Lung (tissue), 12 donors: ENCODE results near the gene ENHO. TPM values are rescaled to one million over a fixed set of nuclear protein-coding genes. Genes with fewer than 3 reads are reported as not detected.

Experiments
- ATAC-seq: fragments of 200-7000 bp; cut with Tn5 transposase; one replicate; pipeline ENCODE4 v1.9.1; 2020; ENCODE audit warnings: moderate number of reproducible peaks; ENCODE audit not compliant: insufficient read depth, low FRiP score
- DNase-seq, 3 donors: peaks; one replicate each; pipeline ENCODE4 v3.0.0-alpha.2; 2013 to 2017
- H3K27ac ChIP-seq, 2 donors: one replicate each; pipeline ENCODE4 v1.5.1; 2013; ENCODE audit warnings: mild to moderate bottlenecking in 2 of 2, moderate library complexity in 2 of 2, control low read depth in 1 of 2, inconsistent platforms in 1 of 2, low read depth in 1 of 2, low read length in 1 of 2
- H3K27me3 ChIP-seq, 3 donors: one replicate each; pipeline ENCODE4 v1.5.1; 2013; ENCODE audit warnings: low read length in 2 of 3; ENCODE audit not compliant: control insufficient read depth in 3 of 3, insufficient read depth in 3 of 3
- H3K36me3 ChIP-seq, 4 donors: one replicate each; pipeline ENCODE4 v1.5.1; 2013; ENCODE audit warnings: low read length in 4 of 4, mild to moderate bottlenecking in 1 of 4, moderate library complexity in 1 of 4; ENCODE audit not compliant: control insufficient read depth in 4 of 4, insufficient read depth in 4 of 4
- H3K4me1 ChIP-seq, 5 donors: one replicate each; pipeline ENCODE4 v1.5.1; 2013; ENCODE audit warnings: low read length in 5 of 5, mild to moderate bottlenecking in 2 of 5, moderate library complexity in 1 of 5; ENCODE audit not compliant: control insufficient read depth in 5 of 5, insufficient read depth in 5 of 5
- H3K4me3 ChIP-seq: one replicate; pipeline ENCODE4 v1.5.1; 2013; ENCODE audit warnings: mild to moderate bottlenecking, control low read depth, moderate library complexity
- H3K9ac ChIP-seq, 2 donors: one replicate each; pipeline ENCODE4 v1.5.1; 2013; ENCODE audit warnings: low read length in 2 of 2, control low read depth in 1 of 2; ENCODE audit not compliant: insufficient read depth in 1 of 2
- H3K9me3 ChIP-seq, 4 donors: one replicate each; pipeline ENCODE4 v1.5.1; 2013; ENCODE audit warnings: low read length in 3 of 4, mild to moderate bottlenecking in 1 of 4, moderate library complexity in 1 of 4; ENCODE audit not compliant: control insufficient read depth in 4 of 4, insufficient read depth in 3 of 4
- WGBS, 2 donors: extraction: QIAGEN DNeasy Blood & Tissue Kit; methylation state at CpG; one replicate each; pipeline ENCODE4 v1.1.7; 2013; 5-methylcytosine and 5-hydroxymethylcytosine counted together
- polyA plus RNA-seq, 2 donors: library from polyadenylated mRNA; stranded (reverse); fragments of 200-250 nt; gene quantifications; one replicate each; pipeline ENCODE4 v1.2.1, GENCODE V29; 2013
- total RNA-seq, 2 donors: library from RNA; depleted of rRNA in 1 of 2; stranded (reverse); fragments of >200 nt in 1 of 2; gene quantifications; one replicate each; pipeline ENCODE4 v1.2.1, GENCODE V29; 2014 to 2021
- TF ChIP-seq, protein P1 (sequence below): IDR thresholded peaks from 2 replicates; pipeline ENCODE4 v1.5.1; 2012; ENCODE audit warnings: mild to moderate bottlenecking; ENCODE audit errors: control extremely low read depth, extremely low read depth
- donor health status: control.
- donor health status: control.
- donor health status: Bipolar disorder and iron deficiency.
- donor health status: healthy.
- donor health status: DM: yes; HTN: yes; CAD: no.

ENHO gene
- total and polyA plus RNA-seq, 4 donors = 0.29 to 1.4 (median 0.70) TPM

DNA sequence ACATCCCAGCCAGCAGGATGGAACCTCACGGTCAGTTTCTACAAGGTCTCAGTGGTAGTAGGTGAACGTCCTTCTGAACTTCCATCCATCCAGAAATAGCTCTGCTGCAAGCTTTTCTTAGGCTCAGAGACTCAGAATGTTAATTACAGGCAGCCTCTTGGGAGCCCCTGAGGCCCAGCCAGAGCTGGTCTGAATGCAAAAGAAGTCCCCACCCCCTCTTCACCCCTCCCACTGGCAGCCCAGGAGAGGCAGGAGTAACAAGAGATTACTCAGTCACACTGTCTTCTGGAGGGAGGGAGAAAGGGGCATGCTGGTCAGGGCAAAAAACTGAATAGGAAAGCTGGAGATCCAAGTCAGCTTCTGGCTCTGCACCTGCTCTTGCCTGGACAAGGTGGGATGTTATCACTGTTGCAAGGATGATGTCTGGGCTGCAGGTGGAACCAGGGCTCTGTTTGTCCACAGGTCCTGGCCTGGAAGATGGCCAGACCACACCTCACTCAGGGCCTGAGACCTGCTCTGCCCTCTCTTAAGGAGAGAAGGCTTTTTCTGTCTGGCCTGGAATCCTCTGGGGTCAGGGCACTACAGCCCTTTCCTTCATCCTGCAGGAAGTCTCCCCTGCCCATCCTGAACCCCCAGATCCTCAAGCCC, 9.1 kb downstream of the ENHO start:
- Histone ChIP-seq H3K36me3 (no peaks in the 10 kb centered on the region), H3K4me3 (no peak overlapping the region), H3K27me3 (peaks cover 0 to 3% (median 0%) of the 10 kb centered on the region in 3 donors), H3K4me1 (peaks cover 0 to 30% (median 9%) of the 10 kb centered on the region in 5 donors), H3K9ac (no peak overlapping the region), H3K9me3 (no peaks in the 10 kb centered on the region), H3K27ac (no peak overlapping the region)
- TF ChIP-seq, protein P1, sequence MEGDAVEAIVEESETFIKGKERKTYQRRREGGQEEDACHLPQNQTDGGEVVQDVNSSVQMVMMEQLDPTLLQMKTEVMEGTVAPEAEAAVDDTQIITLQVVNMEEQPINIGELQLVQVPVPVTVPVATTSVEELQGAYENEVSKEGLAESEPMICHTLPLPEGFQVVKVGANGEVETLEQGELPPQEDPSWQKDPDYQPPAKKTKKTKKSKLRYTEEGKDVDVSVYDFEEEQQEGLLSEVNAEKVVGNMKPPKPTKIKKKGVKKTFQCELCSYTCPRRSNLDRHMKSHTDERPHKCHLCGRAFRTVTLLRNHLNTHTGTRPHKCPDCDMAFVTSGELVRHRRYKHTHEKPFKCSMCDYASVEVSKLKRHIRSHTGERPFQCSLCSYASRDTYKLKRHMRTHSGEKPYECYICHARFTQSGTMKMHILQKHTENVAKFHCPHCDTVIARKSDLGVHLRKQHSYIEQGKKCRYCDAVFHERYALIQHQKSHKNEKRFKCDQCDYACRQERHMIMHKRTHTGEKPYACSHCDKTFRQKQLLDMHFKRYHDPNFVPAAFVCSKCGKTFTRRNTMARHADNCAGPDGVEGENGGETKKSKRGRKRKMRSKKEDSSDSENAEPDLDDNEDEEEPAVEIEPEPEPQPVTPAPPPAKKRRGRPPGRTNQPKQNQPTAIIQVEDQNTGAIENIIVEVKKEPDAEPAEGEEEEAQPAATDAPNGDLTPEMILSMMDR = no peak
- WGBS, 2 donors = 94 to 97% methylated on average over 2 of the region's 2 CpGs
- ATAC-seq (no peak), DNase-seq (no peak)

DNA sequence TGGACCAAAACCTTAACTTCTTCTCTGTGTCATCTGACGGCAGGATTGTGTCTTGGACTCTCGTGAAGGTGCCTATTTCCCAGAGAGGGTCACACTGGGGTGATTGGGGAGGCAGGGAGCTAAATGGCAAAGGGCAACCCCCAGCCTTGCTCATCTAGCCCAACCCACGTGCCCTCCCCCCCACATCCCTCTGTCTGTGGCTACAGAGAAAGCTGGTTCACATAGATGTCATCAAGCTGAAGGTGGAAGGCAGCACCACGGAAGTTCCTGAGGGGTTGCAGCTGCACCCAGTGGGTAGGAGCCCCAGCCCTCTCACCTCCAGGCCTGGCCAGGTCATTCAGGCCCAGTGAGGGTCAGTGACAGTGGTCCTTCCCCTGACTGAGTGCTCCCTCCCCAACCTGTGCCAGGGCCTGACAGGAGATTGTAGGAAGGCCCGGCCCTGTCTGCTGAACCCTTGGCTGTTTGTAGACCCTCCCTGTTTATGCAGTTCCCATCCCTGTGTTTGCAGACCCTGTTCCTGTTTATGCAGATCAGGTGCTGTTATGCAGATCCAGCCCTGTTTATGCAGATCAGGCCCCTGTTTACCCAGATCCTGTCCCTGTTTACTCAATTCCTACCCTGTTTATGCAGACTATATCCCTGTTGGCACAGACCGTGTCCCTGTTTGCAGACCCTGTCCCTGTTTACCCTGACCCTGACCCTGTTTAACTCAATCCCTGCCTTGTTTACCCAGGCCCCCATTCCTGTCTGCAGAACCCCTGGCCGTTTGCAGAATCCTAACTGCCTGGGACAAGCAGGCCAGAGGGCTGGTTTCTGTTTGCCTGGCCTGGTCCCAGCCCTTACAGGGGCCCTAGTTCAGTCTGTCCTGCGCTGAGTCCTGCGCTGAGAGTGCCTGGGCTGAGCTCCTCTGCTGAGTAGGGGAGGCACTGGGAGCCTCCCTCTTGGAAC, 10.4 kb downstream of the ENHO start:
- H3K27ac ChIP-seq = no peak overlapping the region
- H3K27me3 ChIP-seq = peaks cover 0 to 3% (median 0%) of the 10 kb centered on the region in 3 donors
- DNase-seq (peak in 1 of 3 donors; percentile 31), ATAC-seq (no peak)
- no peaks in the 10 kb centered on the region for H3K36me3 ChIP-seq
- H3K9ac ChIP-seq = no peak overlapping the region
- 64 to 75% methylated on average over 9 of the region's 9 CpGs for WGBS, 2 donors
- no peak overlapping the region for H3K4me3 ChIP-seq
- peaks cover 0 to 30% (median 9%) of the 10 kb centered on the region in 5 donors for H3K4me1 ChIP-seq
- TF ChIP-seq, protein P1 = no peak
- H3K9me3 ChIP-seq = no peaks in the 10 kb centered on the region

DNA sequence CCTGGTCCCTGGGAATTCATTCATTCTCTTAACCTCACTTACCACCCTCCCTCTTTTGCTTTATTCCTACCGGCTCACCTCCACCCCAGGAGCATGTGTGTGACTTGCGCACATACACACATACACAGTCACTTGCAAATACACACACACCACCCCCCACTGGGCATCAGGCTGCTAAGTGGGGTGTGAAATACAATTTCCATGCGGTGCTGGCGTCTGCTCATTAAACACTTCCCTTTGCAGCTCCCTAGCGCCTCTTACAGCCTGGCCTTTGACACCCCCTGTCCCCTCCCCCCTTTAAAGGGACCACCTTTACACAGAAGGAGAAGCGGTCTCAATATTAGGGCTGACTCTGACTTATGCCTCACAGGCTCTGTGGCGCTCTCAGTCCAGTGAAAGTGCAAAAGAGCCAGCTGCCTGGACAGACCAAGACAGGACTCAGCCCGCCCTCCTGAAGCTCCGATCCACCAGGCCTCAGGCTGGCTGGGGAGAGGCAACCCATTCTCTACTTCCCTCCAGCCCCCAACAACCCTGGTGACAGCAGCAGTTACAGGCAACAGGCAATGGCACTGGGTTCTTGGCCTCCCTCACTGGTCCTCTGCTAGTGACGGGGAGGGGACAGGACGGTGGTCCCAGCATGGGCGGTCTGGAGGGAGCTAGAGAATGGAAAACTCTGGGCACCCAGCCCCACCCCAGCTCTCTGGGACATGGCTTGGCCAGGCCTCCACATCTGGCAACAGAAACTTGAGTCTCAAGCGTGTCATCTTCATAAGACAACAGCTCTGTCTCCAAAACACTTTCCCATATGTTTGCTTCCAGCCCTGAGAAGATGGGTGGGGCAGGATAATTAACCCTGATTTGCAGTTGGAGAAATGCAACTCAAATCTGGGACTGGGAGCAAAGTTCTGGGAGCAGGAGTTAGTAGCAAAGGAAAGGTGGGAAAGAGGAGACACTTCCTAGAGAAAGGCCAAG, 12.0 kb downstream of the ENHO start:
- Histone ChIP-seq H3K4me3 (no peak overlapping the region), H3K27ac (no peak overlapping the region), H3K27me3 (peaks cover 0 to 3% (median 0%) of the 10 kb centered on the region in 3 donors), H3K4me1 (peaks cover 0 to 30% (median 9%) of the 10 kb centered on the region in 5 donors), H3K9ac (no peak overlapping the region), H3K36me3 (no peaks in the 10 kb centered on the region), H3K9me3 (no peaks in the 10 kb centered on the region)
- TF ChIP-seq, protein P1 = no peak
- ATAC-seq (no peak), DNase-seq (peak in 2 of 3 donors; percentile 32 to 52)
- whole genome bisulfite sequencing, 2 donors = 75 to 77% methylated on average over 13 of the region's 13 CpGs
